ENCODE measurements around the gene KANSL3.

- TF ChIP-seq RARB (CRISPR knock-in tag; IDR thresholded peaks at IDR 0.05) (no peak), CREB5 (CRISPR knock-in tag; IDR thresholded peaks at IDR 0.05; ENCODE audit: low read depth) (no peak), TCF4 (CRISPR knock-in tag; IDR thresholded peaks at IDR 0.05; ENCODE audit: borderline replicate concordance) (no peak), ZNF565 (CRISPR knock-in tag; conservative IDR thresholded peaks at IDR 0.05; ENCODE audit: low read depth) (no peak), PATZ1 (CRISPR knock-in tag; IDR thresholded peaks at IDR 0.05; ENCODE audit: borderline replicate concordance) (no peak), ZNF8 (CRISPR knock-in tag; IDR thresholded peaks at IDR 0.05) (no peak), TSHZ2 (CRISPR knock-in tag; IDR thresholded peaks at IDR 0.05) (no peak), ZFP30 (CRISPR knock-in tag; IDR thresholded peaks at IDR 0.05) (no peak), ZNF70 (CRISPR knock-in tag; IDR thresholded peaks at IDR 0.05) (no peak), GLIS3 (CRISPR knock-in tag; IDR thresholded peaks at IDR 0.05) (no peak), ZFP3 (CRISPR knock-in tag; IDR thresholded peaks at IDR 0.05) (no peak), OSR1 (CRISPR knock-in tag; IDR thresholded peaks at IDR 0.05) (no peak), POU6F1 (CRISPR knock-in tag; IDR thresholded peaks at IDR 0.05; ENCODE audit: borderline replicate concordance, low read depth) (no peak)
These were observed 41.5 kb downstream of the KANSL3 start for GRCh38 chr2:96596596-96596995.
